Pancreas (tissue), 10 donors: Measurements from ENCODE around the gene ERAL1. TPM values are rescaled to one million over a fixed set of nuclear protein-coding genes. Genes with fewer than 3 reads are reported as not detected.

Source experiments
- ATAC-seq, 4 donors: fragments of 200-7000 bp; cut with Tn5 transposase; one replicate each; pipeline versions ENCODE4 v1.8.0 to v1.9.1; 2020; ENCODE audit warnings: mild to moderate bottlenecking in 4 of 4, moderate library complexity in 4 of 4
- DNase-seq, 6 donors: peaks; one replicate each; pipeline ENCODE4 v3.0.0-alpha.2; 2020
- FAIRE-seq: peaks from 2 replicates; lab custom pipeline; 2012; peaks lifted over from hg19 to GRCh38; lab: Jason Lieb, UNC
- H3K27ac ChIP-seq, 4 donors: fragments of 200-600 bp; sonication (generic); 1 replicate in 3 of 4; 2 replicates in 1 of 4; pipeline versions ENCODE4 v1.5.0 to v1.8.0; 2020
- H3K27me3 ChIP-seq, 4 donors: fragments of 200-600 bp; one replicate each; pipeline ENCODE4 v1.8.0; 2021
- H3K36me3 ChIP-seq, 3 donors: fragments of 200-600 bp; sonication (generic) in 1 of 3; one replicate each; pipeline versions ENCODE4 v1.5.0 to v1.8.0; 2020 to 2021
- H3K4me1 ChIP-seq, 3 donors: fragments of 200-600 bp; one replicate each; pipeline ENCODE4 v1.8.0; 2021
- H3K4me3 ChIP-seq, 4 donors: fragments of 200-600 bp; sonication (generic) in 2 of 4; one replicate each; pipeline versions ENCODE4 v1.5.0 to v1.8.0; 2020 to 2021
- H3K9me3 ChIP-seq, 4 donors: fragments of 200-600 bp; one replicate each; pipeline ENCODE4 v1.8.0; 2021
- CTCF ChIP-seq, 4 donors: fragments of 200-600 bp; sonication (generic) in 3 of 4; IDR thresholded peaks; one replicate each; pipeline versions ENCODE4 v1.5.0 to v1.8.0; 2021; ENCODE audit warnings: antibody characterized with exemption in 4 of 4
- WGBS, 2 donors: extraction: QIAGEN DNeasy Blood & Tissue Kit; methylation state at CpG; one replicate each; pipeline ENCODE4 v1.1.7; 2013; 5-methylcytosine and 5-hydroxymethylcytosine counted together
- intact Hi-C, 3 donors: fragments of 100-400 bp; cut with DNase I; formaldehyde crosslinking; loops; one replicate each; pipeline versions ENCODE4 v1.11.1 to v1.14.2; 2022
- polyA plus RNA-seq, 2 donors: library from polyadenylated mRNA; stranded (reverse); fragments of 200-250 nt; gene quantifications; one replicate each; pipeline ENCODE4 v1.2.3, GENCODE V29; 2013
- total RNA-seq, 6 donors: library from RNA; stranded (reverse); fragmentation: NEBNext Ultra II Directional in 4 of 6; extraction: Animal tissue kit (Norgen Biotek cat#: 25700) in 4 of 6; gene quantifications; one replicate each; pipeline versions ENCODE4 v1.2.1 to v1.2.4, GENCODE V29; 2021 to 2023
- donor health status: healthy with polysubstance abuse.
- donor health status: DM: no; HTN: no; CAD: no; lungs with moderate emphysema.
- donor health status: DM: no; HTN: no; CAD: no.
- donor health status: control.
- donor health status: control.
- donor health status: Bipolar disorder and iron deficiency.
- donor health status: DM: yes; HTN: yes; CAD: no.
- donor health status: DM: no; HTN: no; CAD: no.
- donor health status: DM: no; HTN: no; CAD: no.
- donor health status: DM: yes; HTN: yes; CAD: no.

Gene ERAL1
- total and polyA plus RNA-seq, 8 donors: 11.7 to 36.8 (median 17.1) TPM

GRCh38 chr17:28881533-28882056 lies 26.8 kb downstream of the ERAL1 start:
- Histone ChIP-seq H3K27me3 (no peaks in the 10 kb centered on the region), H3K27ac (no peak overlapping the region), H3K36me3 (peaks cover 0 to 54% (median 5%) of the 10 kb centered on the region in 3 donors), H3K4me1 (no peaks in the 10 kb centered on the region), H3K4me3 (no peak overlapping the region), H3K9me3 (no peaks in the 10 kb centered on the region)
- no peak for TF ChIP-seq CTCF (IDR thresholded peaks at IDR 0.05)
- intact Hi-C loops: no loop called here
- DNase-seq (peak in 1 of 6 donors; percentile 39), ATAC-seq (no peak), FAIRE-seq (no peak)
- 94 to 97% methylated on average over 17 of the region's 17 CpGs for WGBS, 2 donors

GRCh38 chr17:28882154-28882895 lies 27.5 kb downstream of the ERAL1 start:
- Histone ChIP-seq H3K9me3 (no peaks in the 10 kb centered on the region), H3K36me3 (peaks cover 0 to 54% (median 5%) of the 10 kb centered on the region in 3 donors), H3K4me1 (no peaks in the 10 kb centered on the region), H3K4me3 (no peak overlapping the region), H3K27ac (no peak overlapping the region), H3K27me3 (no peaks in the 10 kb centered on the region)
- no peak for TF ChIP-seq CTCF (IDR thresholded peaks at IDR 0.05)
- DNase-seq (peak in 1 of 6 donors; percentile 39), ATAC-seq (no peak), FAIRE-seq (no peak)
- WGBS, 2 donors: 91 to 92% methylated on average over 18 of the region's 18 CpGs
- intact Hi-C loops: no loop called here

GRCh38 chr17:28883967-28884702 lies 29.3 kb downstream of the ERAL1 start:
- peaks cover 0 to 54% (median 5%) of the 10 kb centered on the region in 3 donors for H3K36me3 ChIP-seq
- 88 to 89% methylated on average over 27 of the region's 27 CpGs for WGBS, 2 donors

GRCh38 chr17:28885363-28885762 lies 30.5 kb downstream of the ERAL1 start:
- no peak overlapping the region for H3K27ac ChIP-seq
- peaks cover 0 to 43% (median 5%) of the 10 kb centered on the region in 3 donors for H3K36me3 ChIP-seq
- no peaks in the 10 kb centered on the region for H3K9me3 ChIP-seq
- intact Hi-C loops: no loop called here
- ATAC-seq (no peak), FAIRE-seq (no peak), DNase-seq (no peak)
- H3K27me3 ChIP-seq: no peaks in the 10 kb centered on the region
- no peaks in the 10 kb centered on the region for H3K4me1 ChIP-seq
- no peak for TF ChIP-seq CTCF (IDR thresholded peaks at IDR 0.05)
- no peak overlapping the region for H3K4me3 ChIP-seq
- 95 to 100% methylated on average over 4 of the region's 4 CpGs for WGBS, 2 donors

More at GRCh38 chr17:28883967-28884702, 29.3 kb downstream of the ERAL1 start:
- intact Hi-C loops: no loop called here
- DNase-seq (no peak), ATAC-seq (no peak), FAIRE-seq (no peak)
- Histone ChIP-seq H3K9me3 (no peaks in the 10 kb centered on the region), H3K27me3 (no peaks in the 10 kb centered on the region), H3K27ac (no peak overlapping the region), H3K4me1 (no peaks in the 10 kb centered on the region), H3K4me3 (no peak overlapping the region)
- TF ChIP-seq CTCF (IDR thresholded peaks at IDR 0.05): no peak
